HG02642 (cell line): Measurements from ENCODE around the gene SLC17A2.

Experiments
- ATAC-seq: cut with Tn5 transposase; IDR thresholded peaks from one replicate; pipeline ENCODE4 v1.9.1; 2021; ENCODE audit warnings: mild to moderate bottlenecking; ENCODE audit not compliant: unreplicated experiment, poor library complexity

The SLC17A2 gene

GRCh38 chr6:25892877-25893276 is 37.6 kb downstream of the SLC17A2 start:
- no peak for ATAC-seq

GRCh38 chr6:25889877-25890853 is 40.3 kb downstream of the SLC17A2 start:
- ATAC-seq, result no peak

GRCh38 chr6:25888626-25889025 is 41.9 kb downstream of the SLC17A2 start:
- no peak for ATAC-seq

- no peak for ATAC-seq
Measured at GRCh38 chr6:25886066-25886465, 44.4 kb downstream of the SLC17A2 start.

GRCh38 chr6:25883991-25884390 is 46.5 kb downstream of the SLC17A2 start:
- no peak for ATAC-seq

- ATAC-seq, result no peak
Measured at GRCh38 chr6:25883536-25883935, 47.0 kb downstream of the SLC17A2 start.

GRCh38 chr6:25882051-25882496 is 48.4 kb downstream of the SLC17A2 start:
- ATAC-seq, result no peak

- no peak for ATAC-seq
Measured at GRCh38 chr6:25880601-25881000, 49.9 kb downstream of the SLC17A2 start.

- no peak for ATAC-seq
Measured at GRCh38 chr6:25878721-25879322, 51.7 kb downstream of the SLC17A2 start.

- ATAC-seq, result no peak
Measured at GRCh38 chr6:25875926-25876602, 54.4 kb downstream of the SLC17A2 start.

GRCh38 chr6:25875563-25875905 is 55.0 kb downstream of the SLC17A2 start:
- no peak for ATAC-seq

GRCh38 chr6:25874822-25875562 is 55.5 kb downstream of the SLC17A2 start:
- no peak for ATAC-seq

- no peak for ATAC-seq
Measured at GRCh38 chr6:25874118-25874517, 56.4 kb downstream of the SLC17A2 start, which contains the start of gene SLC17A3. SLC17A3 (minus strand) TSS chr6:25874243; CDS start chr6:25868387, 5,856 bp downstream.

- ATAC-seq, result no peak
Measured at GRCh38 chr6:25872814-25873213, 57.7 kb downstream of the SLC17A2 start.

GRCh38 chr6:25869840-25870239 is 60.7 kb downstream of the SLC17A2 start:
- ATAC-seq, result no peak

GRCh38 chr6:25868436-25869183 is 61.9 kb downstream of the SLC17A2 start:
- ATAC-seq, result no peak

- ATAC-seq, result no peak
Measured at GRCh38 chr6:25866011-25866410, 64.5 kb downstream of the SLC17A2 start.

- ATAC-seq, result no peak
Measured at GRCh38 chr6:25863360-25863759, 67.1 kb downstream of the SLC17A2 start.
